A549 (cell line): ENCODE data around the gene SNAP91. TPM values are rescaled to one million over a fixed set of nuclear protein-coding genes. Genes with fewer than 3 reads are reported as not detected.
A peak's percentile ranks its signal among the peaks of the same experiment; 100 is the strongest.

Source experiments
- ATAC-seq, 2 experiments: fragments of 200-7000 bp in 1 of 2; fragments of >200 bp in 1 of 2; cut with Nextera tagmentation in 1 of 2; cut with Tn5 transposase in 1 of 2; 3 replicates each; pipeline versions ENCODE4 v1.8.0 to v1.9.1; 2018 to 2020; ENCODE audit warnings: mild to moderate bottlenecking in 1 of 2, moderate library complexity in 1 of 2
- CTCF ChIA-PET: fragments of 300-600 bp; sonication (Branson Sonifier 250); formaldehyde crosslinking; extraction: SDS; loops from one replicate; lab custom pipeline; 2021; ENCODE audit warnings: antibody characterized with exemption, inconsistent platforms; lab: Yijun Ruan, JAX
- POLR2A ChIA-PET: fragments of 350-600 bp; formaldehyde crosslinking; extraction: SDS; loops from one replicate; lab custom pipeline; 2021; ENCODE audit warnings: antibody characterized with exemption, inconsistent platforms; lab: Yijun Ruan, JAX
- DNase-seq, 2 experiments: peaks; one replicate each; pipeline versions ENCODE4 v3.0.0 to v3.0.0-alpha.2; 2011 to 2016; ENCODE audit warnings: low read depth in 1 of 2, low spot score in 1 of 2
- FAIRE-seq: peaks from 2 replicates; lab custom pipeline; 2011; peaks lifted over from hg19 to GRCh38; lab: Jason Lieb, UNC
- H3K27ac ChIP-seq, 2 experiments: fragments of >200 bp; sonication (Bioruptor Twin); formaldehyde crosslinking; 3 replicates each; pipeline ENCODE4 v1.5.1; 2016 to 2017
- H3K4me1 ChIP-seq: fragments of >200 bp; sonication (Bioruptor Twin); formaldehyde crosslinking; 3 replicates; pipeline ENCODE4 v1.6.1; 2016
- H3K4me2 ChIP-seq: fragments of >200 bp; sonication (Bioruptor Twin); formaldehyde crosslinking; 3 replicates; pipeline ENCODE4 v1.6.1; 2016
- H3K4me3 ChIP-seq: fragments of >200 bp; sonication (Bioruptor Twin); formaldehyde crosslinking; 3 replicates; pipeline ENCODE4 v1.5.1; 2016
- H3K9me3 ChIP-seq: fragments of >200 bp; sonication (Bioruptor Twin); formaldehyde crosslinking; 3 replicates; pipeline ENCODE4 v1.6.1; 2016
- ATOH8 ChIP-seq: fragments of 250-450 bp; sonication (Bioruptor Pico); IDR thresholded peaks from 2 replicates; pipeline ENCODE4 v1.5.0; 2020; ENCODE audit warnings: low read depth, mild to moderate bottlenecking, moderate library complexity
- BHLHE40 ChIP-seq: IDR thresholded peaks from 2 replicates; pipeline ENCODE4 v1.6.1; 2012; ENCODE audit warnings: low read depth, low read length, inconsistent platforms
- CHD4 ChIP-seq: fragments of 200-600 bp; sonication (generic); IDR thresholded peaks from 2 replicates; pipeline ENCODE4 v1.6.1; 2016; ENCODE audit warnings: antibody characterized with exemption, mild to moderate bottlenecking, borderline replicate concordance
- CTCF ChIP-seq: fragments of >200 bp; sonication (Bioruptor Twin); formaldehyde crosslinking; IDR thresholded peaks from 3 replicates; pipeline ENCODE4 v1.5.1; 2016
- EP300 ChIP-seq, 2 experiments: fragments of >200 bp; sonication (Bioruptor Twin); formaldehyde crosslinking; IDR thresholded peaks; 2 replicates in 1 of 2; 3 replicates in 1 of 2; pipeline ENCODE4 v1.6.1; 2016 to 2017
- FOSL2 ChIP-seq, 2 experiments: fragments of 450-650 bp in 1 of 2; fragments of >200 bp in 1 of 2; sonication (Bioruptor Twin) in 1 of 2; formaldehyde crosslinking; IDR thresholded peaks; 2 replicates each; pipeline versions ENCODE4 v1.5.0 to v1.6.1; 2016 to 2020; ENCODE audit warnings: mild to moderate bottlenecking in 1 of 2, moderate library complexity in 1 of 2
- HOXA7 ChIP-seq: fragments of 250-450 bp; sonication (Bioruptor Pico); IDR thresholded peaks from 2 replicates; pipeline ENCODE4 v1.5.0; 2020; ENCODE audit warnings: mild to moderate bottlenecking, moderate library complexity
- HOXB5 ChIP-seq: fragments of 250-450 bp; sonication (Bioruptor Pico); IDR thresholded peaks from 2 replicates; pipeline ENCODE4 v1.5.0; 2020; ENCODE audit warnings: mild to moderate bottlenecking, moderate library complexity
- KDM1A ChIP-seq: fragments of 200-600 bp; sonication (generic); IDR thresholded peaks from 2 replicates; pipeline ENCODE4 v1.6.1; 2016; ENCODE audit warnings: low read depth, mild to moderate bottlenecking
- MAFK ChIP-seq: fragments of 450-650 bp; IDR thresholded peaks from 2 replicates; pipeline ENCODE4 v1.6.1; 2014; ENCODE audit not compliant: partially characterized antibody
- MAZ ChIP-seq: fragments of 150-350 bp; IDR thresholded peaks from 2 replicates; pipeline ENCODE4 v1.6.1; 2014; ENCODE audit warnings: antibody characterized with exemption, low read depth, low read length, borderline replicate concordance
- MYC ChIP-seq: IDR thresholded peaks from 2 replicates; pipeline ENCODE4 v1.6.1; 2012; ENCODE audit warnings: mild to moderate bottlenecking, inconsistent platforms, low read length, improper control_type of control experiment, borderline replicate concordance
- NPAS2 ChIP-seq: fragments of 250-450 bp; sonication (Bioruptor Pico); IDR thresholded peaks from 2 replicates; pipeline ENCODE4 v1.8.0; 2022; ENCODE audit warnings: mild to moderate bottlenecking, moderate library complexity, borderline replicate concordance
- PHF8 ChIP-seq: fragments of 200-600 bp; sonication (generic); IDR thresholded peaks from 2 replicates; pipeline ENCODE4 v1.6.1; 2016; ENCODE audit warnings: low read depth, mild to moderate bottlenecking, antibody characterized with exemption, moderate library complexity, borderline replicate concordance
- POLR2A ChIP-seq: IDR thresholded peaks from 2 replicates; pipeline ENCODE4 v1.6.1; 2012; ENCODE audit warnings: mild to moderate bottlenecking, low read length
- RAD21 ChIP-seq, 2 experiments: fragments of >200 bp in 1 of 2; sonication (Bioruptor Twin) in 1 of 2; formaldehyde crosslinking in 1 of 2; IDR thresholded peaks in 1 of 2; conservative IDR thresholded peaks in 1 of 2; 2 replicates in 1 of 2; 3 replicates in 1 of 2; pipeline ENCODE4 v1.6.1; 2012 to 2018; ENCODE audit warnings: inconsistent platforms in 1 of 2
- RFX5 ChIP-seq: fragments of 450-650 bp; IDR thresholded peaks from 2 replicates; pipeline ENCODE4 v1.7.1; 2014; ENCODE audit warnings: antibody characterized with exemption, mild to moderate bottlenecking, moderate library complexity
- RNF2 ChIP-seq: fragments of 200-600 bp; sonication (generic); IDR thresholded peaks from 2 replicates; pipeline ENCODE4 v1.6.1; 2016; ENCODE audit warnings: low read depth, mild to moderate bottlenecking, antibody characterized with exemption, moderate library complexity, borderline replicate concordance
- SMC3 ChIP-seq: fragments of >200 bp; sonication (Bioruptor Twin); formaldehyde crosslinking; IDR thresholded peaks from 3 replicates; pipeline ENCODE4 v1.6.1; 2018; ENCODE audit warnings: inconsistent platforms
- SREBF2 ChIP-seq: fragments of 450-650 bp; IDR thresholded peaks from 2 replicates; pipeline ENCODE4 v1.6.1; 2014; ENCODE audit warnings: mild to moderate bottlenecking, moderate library complexity
- ZNF302 ChIP-seq: fragments of 250-450 bp; sonication (Bioruptor Pico); IDR thresholded peaks from 2 replicates; pipeline ENCODE4 v1.9.0; 2021; ENCODE audit warnings: inconsistent platforms, mild to moderate bottlenecking, moderate library complexity
- WGBS: methylation state at CpG from one replicate; pipeline ENCODE4 v1.1.6; 2017; ENCODE audit errors: missing lambda C conversion rate; 5-methylcytosine and 5-hydroxymethylcytosine counted together
- polyA plus RNA-seq, 4 experiments: library from polyadenylated mRNA; depleted of rRNA in 3 of 4; stranded (reverse); fragments of >200 nt; fragmentation: RNase III in 1 of 4; extraction: RNeasy Plus Mini Kit Qiagen cat#74134 plus additional on column Dnase treatment in 1 of 4; gene quantifications; 2 replicates in 3 of 4; 3 replicates in 1 of 4; pipeline ENCODE4 v1.2.3, GENCODE V29; 2011 to 2017
- TF ChIP-seq, protein P1 (sequence below): IDR thresholded peaks from 2 replicates; pipeline ENCODE4 v1.6.1; 2012
- TF ChIP-seq, protein P2 (sequence below): fragments of 200-600 bp; sonication (generic); IDR thresholded peaks from 2 replicates; pipeline ENCODE4 v1.6.1; 2016; ENCODE audit warnings: antibody characterized with exemption, mild to moderate bottlenecking, moderate library complexity

SNAP91 gene
- polyA plus RNA-seq, 2 of the 4 experiments (the other 2 are of a cell fraction) = 0.13 to 0.39 TPM

- CTCF ChIA-PET = interaction anchor here (0.7 to 1.0 kb wide), 5 partner anchors 17 to 470 kb away, joined by 3 to 5 read pairs (median 3); no protein-coding TSS in a partner anchor
- H3K9me3 ChIP-seq = no peaks in the 10 kb centered on the region
- FAIRE-seq = no peak
- POLR2A ChIA-PET = no interaction called here
- DNase-seq = no peak
- H3K4me2 ChIP-seq = no peak overlapping the region
- TF ChIP-seq KDM1A (no peak), RFX5 (no peak), HOXB5 (CRISPR knock-in tag) (no peak), RNF2 (no peak), SREBF2 (no peak), HOXA7 (CRISPR knock-in tag) (no peak), EP300 (IDR thresholded peaks at IDR 0.05) (no peak), MYC (no peak), FOSL2 (IDR thresholded peaks at IDR 0.05) (no peak), FOSL2 (CRISPR knock-in tag; IDR thresholded peaks at IDR 0.05) (no peak), MAFK (no peak), SMC3 (no peak), ZNF302 (no peak), BHLHE40 (no peak), ATOH8 (CRISPR knock-in tag) (no peak), PHF8 (no peak), MAZ (no peak), CHD4 (no peak)
- TF ChIP-seq, protein P1, sequence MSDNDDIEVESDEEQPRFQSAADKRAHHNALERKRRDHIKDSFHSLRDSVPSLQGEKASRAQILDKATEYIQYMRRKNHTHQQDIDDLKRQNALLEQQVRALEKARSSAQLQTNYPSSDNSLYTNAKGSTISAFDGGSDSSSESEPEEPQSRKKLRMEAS = no peak
- TF ChIP-seq, protein P2, sequence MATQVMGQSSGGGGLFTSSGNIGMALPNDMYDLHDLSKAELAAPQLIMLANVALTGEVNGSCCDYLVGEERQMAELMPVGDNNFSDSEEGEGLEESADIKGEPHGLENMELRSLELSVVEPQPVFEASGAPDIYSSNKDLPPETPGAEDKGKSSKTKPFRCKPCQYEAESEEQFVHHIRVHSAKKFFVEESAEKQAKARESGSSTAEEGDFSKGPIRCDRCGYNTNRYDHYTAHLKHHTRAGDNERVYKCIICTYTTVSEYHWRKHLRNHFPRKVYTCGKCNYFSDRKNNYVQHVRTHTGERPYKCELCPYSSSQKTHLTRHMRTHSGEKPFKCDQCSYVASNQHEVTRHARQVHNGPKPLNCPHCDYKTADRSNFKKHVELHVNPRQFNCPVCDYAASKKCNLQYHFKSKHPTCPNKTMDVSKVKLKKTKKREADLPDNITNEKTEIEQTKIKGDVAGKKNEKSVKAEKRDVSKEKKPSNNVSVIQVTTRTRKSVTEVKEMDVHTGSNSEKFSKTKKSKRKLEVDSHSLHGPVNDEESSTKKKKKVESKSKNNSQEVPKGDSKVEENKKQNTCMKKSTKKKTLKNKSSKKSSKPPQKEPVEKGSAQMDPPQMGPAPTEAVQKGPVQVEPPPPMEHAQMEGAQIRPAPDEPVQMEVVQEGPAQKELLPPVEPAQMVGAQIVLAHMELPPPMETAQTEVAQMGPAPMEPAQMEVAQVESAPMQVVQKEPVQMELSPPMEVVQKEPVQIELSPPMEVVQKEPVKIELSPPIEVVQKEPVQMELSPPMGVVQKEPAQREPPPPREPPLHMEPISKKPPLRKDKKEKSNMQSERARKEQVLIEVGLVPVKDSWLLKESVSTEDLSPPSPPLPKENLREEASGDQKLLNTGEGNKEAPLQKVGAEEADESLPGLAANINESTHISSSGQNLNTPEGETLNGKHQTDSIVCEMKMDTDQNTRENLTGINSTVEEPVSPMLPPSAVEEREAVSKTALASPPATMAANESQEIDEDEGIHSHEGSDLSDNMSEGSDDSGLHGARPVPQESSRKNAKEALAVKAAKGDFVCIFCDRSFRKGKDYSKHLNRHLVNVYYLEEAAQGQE = no peak
- H3K4me1 ChIP-seq = no peaks in the 10 kb centered on the region
- no peak overlapping the region for H3K27ac ChIP-seq
- H3K4me3 ChIP-seq = no peak overlapping the region
- WGBS = 47% methylated on average over 4 of the region's 4 CpGs
- ATAC-seq = no peak
Observed at GRCh38 chr6:83536647-83537589, 172.0 kb downstream of the SNAP91 start.

- TF ChIP-seq RAD21 (conservative IDR thresholded peaks at IDR 0.05 in 1 of 2, IDR thresholded peaks at IDR 0.05 in 1 of 2) (peak; percentile 36 to 58; a peak in 3 of 5 replicates), POLR2A (no peak), CTCF (peak; percentile 51), NPAS2 (CRISPR knock-in tag) (no peak), SMC3 (peak; percentile 27; the same call in 1 of the 3 replicates)
- peak; percentile 47 to 74; a peak in 4 of 6 replicates for ATAC-seq
- WGBS = 19% methylated on average over 5 of the region's 5 CpGs
- DNase-seq = peak; percentile 11 to 52
- POLR2A ChIA-PET = no interaction called here
- Histone ChIP-seq H3K4me3 (no peak overlapping the region), H3K9me3 (no peaks in the 10 kb centered on the region), H3K27ac (no peak overlapping the region), H3K4me1 (no peaks in the 10 kb centered on the region), H3K4me2 (no peak overlapping the region)
- FAIRE-seq = no peak
- CTCF ChIA-PET = interaction anchor here (0.7 to 1.0 kb wide), 5 partner anchors 17 to 469 kb away, joined by 3 to 5 read pairs (median 3); no protein-coding TSS in a partner anchor
Observed at GRCh38 chr6:83536034-83536646, 172.8 kb downstream of the SNAP91 start.
